GM19452 (cell line): ENCODE measurements around the gene EFCAB12.

ENCODE experiments used
- ATAC-seq: cut with Tn5 transposase; IDR thresholded peaks from one replicate; pipeline ENCODE4 v1.9.1; 2021; ENCODE audit not compliant: unreplicated experiment

Gene EFCAB12

GRCh38 chr3:129428376-129429079 is at the start of gene EFCAB12:
EFCAB12 (minus strand) TSS chr3:129428636; CDS start chr3:129428488, 148 bp downstream.
- ATAC-seq: peak; percentile 94

GRCh38 chr3:129476586-129476985 is 48.1 kb upstream of the EFCAB12 start:
- no peak for ATAC-seq

DNA sequence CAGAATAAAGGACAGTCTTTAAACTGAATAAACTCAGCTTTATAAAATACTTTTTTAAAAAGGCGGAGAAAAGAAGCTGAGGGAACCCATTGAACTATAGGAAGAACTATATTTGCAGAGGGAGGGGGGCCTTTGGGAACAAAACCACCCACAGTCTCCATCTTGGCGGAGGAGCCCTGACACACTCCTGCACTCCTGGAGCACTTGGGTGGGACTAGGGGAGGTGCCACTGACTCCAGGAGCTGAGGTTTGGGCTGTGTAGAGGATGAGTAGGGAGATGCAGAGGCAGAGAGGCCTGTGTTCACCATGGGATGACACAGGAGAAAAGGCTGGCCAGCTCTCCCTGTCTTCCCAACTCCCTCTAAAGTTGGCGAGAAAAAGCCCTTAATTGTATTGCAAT is 47.4 kb upstream of the EFCAB12 start:
- no peak for ATAC-seq

DNA sequence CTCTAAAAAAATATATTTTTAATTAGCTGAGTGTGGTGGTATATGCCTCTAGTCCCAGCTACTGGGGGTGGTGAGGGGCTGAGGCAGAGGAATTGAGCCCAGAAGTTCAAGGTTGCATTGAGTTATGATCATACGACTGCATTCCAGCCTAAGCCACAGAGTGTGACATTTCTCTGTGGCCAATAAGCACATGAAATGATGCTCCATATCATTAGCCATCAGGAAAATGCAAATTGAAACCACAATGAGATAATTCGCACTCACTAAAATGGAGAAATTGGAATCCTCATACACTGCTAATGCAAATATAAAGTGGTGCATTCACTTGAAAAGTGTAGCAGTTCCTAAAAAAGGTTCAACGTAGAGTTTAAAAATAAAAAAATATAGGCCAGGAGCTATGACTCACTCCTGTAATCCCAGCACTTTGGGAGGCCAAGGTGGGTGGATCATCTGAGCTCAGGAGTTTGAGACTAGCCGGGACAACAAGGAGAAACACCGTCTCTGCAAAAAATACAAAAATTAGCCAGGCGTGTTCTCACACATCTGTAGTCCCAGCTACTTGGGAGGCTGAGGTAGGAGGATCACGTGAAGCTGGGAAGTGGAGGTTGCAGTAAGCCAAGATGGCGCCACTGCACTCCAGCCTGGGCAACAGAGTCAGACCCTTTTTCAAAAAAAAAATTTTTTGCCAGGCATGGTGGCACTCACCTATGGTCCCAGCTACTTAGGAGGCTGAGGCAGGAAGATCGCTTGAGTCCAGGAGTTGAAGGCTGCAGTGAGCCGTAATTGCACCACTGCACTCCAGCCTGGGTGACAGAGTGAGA is 46.8 kb upstream of the EFCAB12 start:
- no peak for ATAC-seq

- ATAC-seq: no peak
Measured at GRCh38 chr3:129473769-129474152, 45.3 kb upstream of the EFCAB12 start.

GRCh38 chr3:129473067-129473768 is 44.8 kb upstream of the EFCAB12 start:
- ATAC-seq: no peak

- ATAC-seq: no peak
Measured at GRCh38 chr3:129470861-129471260, 42.4 kb upstream of the EFCAB12 start.

- ATAC-seq: no peak
Measured at GRCh38 chr3:129469026-129469425, 40.6 kb upstream of the EFCAB12 start.

- ATAC-seq: no peak
Measured at GRCh38 chr3:129467932-129468331, 39.5 kb upstream of the EFCAB12 start.

GRCh38 chr3:129463716-129464115 is 35.3 kb upstream of the EFCAB12 start:
- ATAC-seq: no peak

DNA sequence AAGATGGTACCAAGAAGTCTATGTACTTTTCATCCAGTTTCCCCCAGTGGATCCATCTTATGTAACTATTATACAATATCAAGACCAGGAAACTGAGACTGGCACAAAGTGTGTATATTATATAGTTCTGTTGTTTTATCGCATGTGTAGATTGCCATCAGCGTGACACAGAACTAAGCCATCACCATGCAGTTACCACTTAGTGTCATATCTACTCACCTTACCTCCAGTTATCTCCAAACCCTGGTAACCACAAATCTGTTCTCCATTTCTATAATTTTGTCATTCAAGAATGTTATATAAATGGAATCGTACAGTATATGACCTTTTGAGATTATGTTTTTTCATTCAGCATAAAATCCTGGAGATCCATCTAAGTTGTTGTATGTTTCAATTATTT is 34.7 kb upstream of the EFCAB12 start:
- no peak for ATAC-seq

- ATAC-seq: no peak
Measured at GRCh38 chr3:129462361-129462968, 34.0 kb upstream of the EFCAB12 start.

GRCh38 chr3:129461461-129462146 is 33.2 kb upstream of the EFCAB12 start:
- no peak for ATAC-seq

- ATAC-seq: no peak
Measured at GRCh38 chr3:129461022-129461421, 32.6 kb upstream of the EFCAB12 start.

DNA sequence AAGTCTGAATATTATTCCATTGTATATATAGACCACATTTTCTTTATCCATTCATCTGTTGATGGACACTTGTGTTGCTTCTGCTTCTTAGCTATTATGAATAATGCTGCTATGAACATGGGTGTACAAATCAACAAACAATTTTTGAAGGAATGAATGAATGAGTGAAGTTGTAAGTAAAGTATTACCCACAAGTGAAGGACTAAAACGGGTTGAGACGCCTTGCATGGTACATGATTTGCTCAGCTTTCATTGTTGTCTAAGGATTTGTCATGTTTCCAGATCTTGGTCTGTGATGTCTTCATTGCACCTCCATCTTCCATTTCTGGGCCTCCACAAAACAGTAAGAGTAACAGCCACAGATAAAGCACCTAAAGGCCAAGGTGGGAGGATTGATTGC is 32.1 kb upstream of the EFCAB12 start:
- ATAC-seq: no peak

GRCh38 chr3:129460155-129460554 is 31.7 kb upstream of the EFCAB12 start:
- ATAC-seq: no peak

GRCh38 chr3:129453732-129454131 is 25.3 kb upstream of the EFCAB12 start:
- no peak for ATAC-seq

DNA sequence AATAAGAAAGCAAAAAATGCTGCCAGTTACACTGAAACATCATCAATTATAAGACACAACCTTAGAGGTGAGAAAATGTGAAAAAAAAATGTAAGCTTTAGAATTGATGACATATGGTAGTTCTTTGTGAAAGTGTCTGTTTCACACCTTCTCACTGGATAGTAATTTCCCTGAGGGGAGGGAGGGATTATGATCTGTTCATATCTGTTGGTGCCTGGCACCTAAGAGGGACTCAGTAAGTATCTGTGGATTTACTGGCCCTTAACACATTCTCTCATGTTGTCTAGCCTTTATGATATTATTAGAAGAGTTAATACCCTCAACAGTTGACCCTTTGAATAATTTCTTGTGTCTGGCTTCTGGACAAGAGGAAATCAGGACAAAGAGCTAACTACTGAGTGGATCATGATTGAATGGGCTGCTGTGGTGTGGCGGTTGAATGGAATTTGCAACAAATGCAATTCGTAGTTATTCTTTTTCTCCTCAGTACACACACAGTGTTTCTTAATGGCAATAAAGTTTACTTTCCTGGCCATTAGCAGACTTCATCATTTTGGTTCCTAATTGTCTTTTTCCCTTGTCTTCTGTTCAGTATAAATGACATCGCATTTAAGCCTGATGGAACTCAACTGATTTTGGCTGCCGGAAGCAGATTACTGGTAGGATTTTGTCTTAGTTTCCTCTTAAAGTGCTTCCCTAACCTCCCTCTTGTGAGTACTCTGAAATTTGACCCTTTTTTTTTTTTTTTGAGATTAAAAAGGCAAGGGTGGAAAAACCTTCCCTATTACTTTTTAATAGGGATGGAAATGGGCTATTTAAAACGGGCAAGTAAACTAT is 21.1 kb upstream of the EFCAB12 start:
- no peak for ATAC-seq

DNA sequence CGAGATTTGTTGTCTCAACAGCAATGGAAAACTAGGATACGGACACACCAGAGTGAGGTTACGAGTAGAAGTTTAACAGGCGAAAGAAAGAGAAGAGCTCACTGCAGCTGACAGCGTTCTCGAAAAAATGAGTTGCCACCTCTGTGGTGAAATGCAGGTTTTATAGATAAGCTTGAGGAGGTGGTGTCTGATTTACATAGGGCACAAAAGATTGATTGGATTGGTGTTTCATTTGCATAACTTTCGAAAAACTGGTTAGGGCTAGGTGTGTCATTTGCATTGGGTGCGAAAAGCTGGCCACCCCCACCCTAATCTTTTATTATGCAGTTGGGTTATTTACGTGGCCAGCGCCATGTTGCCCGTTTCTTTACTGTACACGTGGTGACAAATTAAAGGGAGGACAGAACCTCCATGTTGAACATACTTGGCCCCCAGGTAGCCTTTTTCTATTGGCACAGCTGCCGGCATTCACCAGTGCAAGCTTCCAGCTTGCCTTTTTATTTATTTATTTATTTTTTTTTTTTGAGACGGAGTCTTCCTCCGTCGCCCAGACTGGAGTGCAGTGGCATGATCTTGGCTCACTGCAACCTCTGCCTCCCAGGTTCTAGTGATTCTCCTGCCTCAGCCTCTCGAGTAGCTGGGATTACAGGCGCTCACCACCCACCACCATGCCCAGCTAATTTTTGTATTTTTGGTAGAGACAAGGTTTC is 19.9 kb upstream of the EFCAB12 start:
- no peak for ATAC-seq
